OCI-LY3 (cell line): Measurements from ENCODE around the gene PERM1.

Experiments
- CTCF ChIP-seq: fragments of 200-600, 300-600 bp; sonication (generic); IDR thresholded peaks from 2 replicates; pipeline ENCODE4 v1.5.1; 2014; ENCODE audit warnings: antibody characterized with exemption, low read length, low read depth
- EZH2phosphoT487 ChIP-seq: fragments of 200-600 bp; shearing (Covaris generic); IDR thresholded peaks from 2 replicates; pipeline ENCODE4 v1.6.1; 2018; ENCODE audit warnings: antibody characterized with exemption, mixed run types, low read depth

DNA sequence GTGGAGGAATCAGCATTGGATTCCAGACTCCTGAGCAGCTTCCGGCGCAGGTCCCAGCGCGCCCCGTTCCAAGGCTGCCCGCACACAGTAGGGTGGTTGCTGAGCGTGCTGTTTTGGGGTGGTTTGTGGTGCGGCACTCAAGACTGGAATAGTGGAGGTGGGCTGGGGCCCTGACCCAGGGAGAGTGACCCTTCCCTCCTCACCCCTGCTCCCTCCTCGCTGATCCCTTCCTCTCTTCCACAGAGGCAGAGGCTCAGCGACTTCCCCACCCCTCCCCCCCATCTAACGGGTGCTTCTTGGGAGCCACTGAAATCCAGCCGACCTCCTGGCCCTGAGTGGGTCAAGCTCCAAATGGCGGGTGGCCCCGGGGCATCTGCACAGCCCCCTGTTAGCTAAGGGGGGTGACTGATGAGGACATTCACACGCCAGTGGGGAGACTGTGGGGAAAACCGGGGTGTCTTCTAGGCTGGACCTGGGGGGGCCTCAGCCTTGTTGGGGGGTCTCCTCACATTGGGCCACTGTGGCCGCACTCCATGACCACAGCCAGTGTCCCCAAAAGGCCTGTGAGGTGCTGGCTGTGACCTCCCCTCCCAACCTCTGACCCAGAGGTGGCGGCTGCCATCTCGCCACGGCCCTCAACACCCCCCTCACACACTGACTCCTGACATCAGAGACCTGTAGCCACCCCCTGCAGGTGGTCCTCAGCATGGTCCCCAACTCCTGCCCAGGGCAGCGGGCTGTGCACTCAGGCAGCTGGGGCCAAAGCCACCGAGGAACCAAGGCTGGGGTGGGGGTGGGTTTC lies 21.9 kb upstream of the PERM1 start:
- TF ChIP-seq CTCF (no peak), EZH2phosphoT487 (no peak)
